ENCODE data around the gene PEX19. TPM values are rescaled to one million over a fixed set of nuclear protein-coding genes. Genes with fewer than 3 reads are reported as not detected.

The PEX19 gene
- total RNA-seq, 4 donors from 2014 or later: 33.4 to 52.9 (median 48.2) TPM

DNA sequence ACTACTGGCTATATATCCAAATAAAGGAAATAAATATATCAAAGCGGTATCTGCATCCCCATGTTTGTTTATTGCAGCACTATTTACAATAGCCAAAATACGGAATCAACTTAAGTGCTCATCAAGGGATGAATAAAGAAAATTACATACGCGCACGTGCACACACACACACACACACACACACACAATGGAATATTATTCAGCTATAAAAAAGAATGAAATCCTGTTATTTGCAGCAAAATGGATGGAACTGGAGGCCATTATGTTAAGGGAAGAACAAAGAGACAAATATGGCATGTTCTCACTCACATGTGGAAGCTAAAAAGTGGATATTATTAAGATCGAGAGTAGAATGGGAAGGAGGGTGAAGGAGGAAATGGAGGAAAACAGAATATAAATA is 37.9 kb upstream of the PEX19 start:
- intact Hi-C loops (cut with DNase I; ENCODE audit: low total_unique reads): no loop called here
- TF ChIP-seq, protein P1, sequence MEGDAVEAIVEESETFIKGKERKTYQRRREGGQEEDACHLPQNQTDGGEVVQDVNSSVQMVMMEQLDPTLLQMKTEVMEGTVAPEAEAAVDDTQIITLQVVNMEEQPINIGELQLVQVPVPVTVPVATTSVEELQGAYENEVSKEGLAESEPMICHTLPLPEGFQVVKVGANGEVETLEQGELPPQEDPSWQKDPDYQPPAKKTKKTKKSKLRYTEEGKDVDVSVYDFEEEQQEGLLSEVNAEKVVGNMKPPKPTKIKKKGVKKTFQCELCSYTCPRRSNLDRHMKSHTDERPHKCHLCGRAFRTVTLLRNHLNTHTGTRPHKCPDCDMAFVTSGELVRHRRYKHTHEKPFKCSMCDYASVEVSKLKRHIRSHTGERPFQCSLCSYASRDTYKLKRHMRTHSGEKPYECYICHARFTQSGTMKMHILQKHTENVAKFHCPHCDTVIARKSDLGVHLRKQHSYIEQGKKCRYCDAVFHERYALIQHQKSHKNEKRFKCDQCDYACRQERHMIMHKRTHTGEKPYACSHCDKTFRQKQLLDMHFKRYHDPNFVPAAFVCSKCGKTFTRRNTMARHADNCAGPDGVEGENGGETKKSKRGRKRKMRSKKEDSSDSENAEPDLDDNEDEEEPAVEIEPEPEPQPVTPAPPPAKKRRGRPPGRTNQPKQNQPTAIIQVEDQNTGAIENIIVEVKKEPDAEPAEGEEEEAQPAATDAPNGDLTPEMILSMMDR (IDR thresholded peaks at IDR 0.05): no peak
- no peak for TF ChIP-seq POLR2A (IDR thresholded peaks at IDR 0.05)
- no peak for DNase-seq (ENCODE audit: low spot score in 2 of 2)
- H3K4me3 ChIP-seq (ENCODE audit: low read depth, poor library complexity, severe bottlenecking): no peak overlapping the region
- whole genome bisulfite sequencing, 2 donors: 95% methylated on average over 6 of the region's 6 CpGs

- intact Hi-C loops (cut with DNase I; ENCODE audit: low total_unique reads): no loop called here
- WGBS, 2 donors: 75 to 85% methylated on average over 2 of the region's 2 CpGs
- TF ChIP-seq, protein P1 (IDR thresholded peaks at IDR 0.05): no peak
- TF ChIP-seq POLR2A (IDR thresholded peaks at IDR 0.05): no peak
- DNase-seq (ENCODE audit: low spot score in 2 of 2): no peak
- H3K4me3 ChIP-seq (ENCODE audit: low read depth, poor library complexity, severe bottlenecking): no peak overlapping the region
These were observed 30.4 kb upstream of the PEX19 start for GRCh38 chr1:160315359-160315758.

DNA sequence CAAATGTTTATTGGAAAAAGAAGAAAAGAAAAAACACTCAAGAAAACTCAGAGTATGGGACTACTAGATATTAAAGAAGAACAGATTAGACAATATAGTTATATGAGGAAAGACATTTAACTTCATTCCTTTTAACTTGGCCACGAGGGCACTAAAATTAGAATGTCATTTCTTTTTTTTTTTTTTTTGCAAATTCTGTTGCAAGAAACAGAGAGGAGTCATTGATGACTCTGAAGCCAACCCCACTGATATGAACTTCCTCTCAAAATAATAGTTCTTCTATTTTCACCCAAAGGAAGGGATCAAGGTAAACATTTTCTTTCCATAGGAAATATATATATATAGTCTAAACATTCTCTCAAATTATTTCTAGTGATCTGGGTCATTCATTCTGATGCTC is 24.6 kb upstream of the PEX19 start:
- no peak overlapping the region for H3K4me3 ChIP-seq (ENCODE audit: low read depth, poor library complexity, severe bottlenecking)
- DNase-seq (ENCODE audit: low spot score in 2 of 2): no peak
- 54 to 81% methylated on average over 1 of the region's 1 CpG for WGBS, 2 donors
- intact Hi-C loops (cut with DNase I; ENCODE audit: low total_unique reads): no loop called here
- no peak for TF ChIP-seq POLR2A (IDR thresholded peaks at IDR 0.05)
- TF ChIP-seq, protein P1 (IDR thresholded peaks at IDR 0.05): no peak

DNA sequence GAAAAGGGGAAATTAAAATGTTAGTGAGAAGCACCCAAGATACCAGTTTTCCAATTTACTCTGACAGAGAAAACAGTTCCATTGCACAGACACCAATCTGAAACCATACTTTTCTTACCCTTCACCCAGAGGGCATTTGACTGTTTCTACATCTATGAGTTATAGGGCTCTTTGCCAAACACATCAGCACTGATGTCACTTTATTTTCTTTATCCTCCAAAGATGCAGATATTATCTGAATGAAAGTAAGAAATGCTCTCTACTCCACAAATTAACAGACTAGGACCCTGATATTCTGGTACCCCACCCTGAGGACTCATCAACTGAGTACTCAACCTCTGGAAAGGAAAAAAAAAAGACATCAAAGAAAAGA is 24.2 kb upstream of the PEX19 start:
- no peak overlapping the region for H3K4me3 ChIP-seq (ENCODE audit: low read depth, poor library complexity, severe bottlenecking)
- DNase-seq (ENCODE audit: low spot score in 2 of 2): no peak
- intact Hi-C loops (cut with DNase I; ENCODE audit: low total_unique reads): no loop called here
- no peak for TF ChIP-seq POLR2A (IDR thresholded peaks at IDR 0.05)
- TF ChIP-seq, protein P1 (IDR thresholded peaks at IDR 0.05): no peak

- H3K4me3 ChIP-seq (ENCODE audit: low read depth, poor library complexity, severe bottlenecking): no peak overlapping the region
- WGBS, 2 donors: 72 to 86% methylated on average over 4 of the region's 4 CpGs
- TF ChIP-seq, protein P1 (IDR thresholded peaks at IDR 0.05): no peak
- no peak for TF ChIP-seq POLR2A (IDR thresholded peaks at IDR 0.05)
- no peak for DNase-seq (ENCODE audit: low spot score in 2 of 2)
- intact Hi-C loops (cut with DNase I; ENCODE audit: low total_unique reads): no loop called here
These were observed 23.7 kb upstream of the PEX19 start for GRCh38 chr1:160308451-160309184.
